Neural progenitor cell (in vitro differentiated cells): ENCODE measurements around the gene KRT9. TPM values are rescaled to one million over a fixed set of nuclear protein-coding genes. Genes with fewer than 3 reads are reported as not detected.
A peak's percentile ranks its signal among the peaks of the same experiment; 100 is the strongest.
"Not testable (repeated sequence)": the region's sequence is repeated elsewhere in the genome, so short reads cannot be mapped to it uniquely, and the experiment has no call there.

Experiments used
- DNase-seq: peaks from one replicate; pipeline ENCODE4 v3.0.0-alpha.2; 2016; ENCODE audit warnings: low spot score
- H2AFZ ChIP-seq: fragments of 200-600 bp; sonication (generic); replicated peaks from 2 replicates; pipeline ENCODE4 v1.6.1; 2016; ENCODE audit warnings: antibody characterized with exemption
- H3F3A ChIP-seq: fragments of 200-600 bp; sonication (generic); 2 replicates; pipeline ENCODE4 v1.6.1; 2016; ENCODE audit warnings: antibody characterized with exemption, low read depth
- H3K27ac ChIP-seq: fragments of 200-600 bp; sonication (generic); 2 replicates; pipeline ENCODE4 v1.5.1; 2016; ENCODE audit warnings: mild to moderate bottlenecking
- H3K27me3 ChIP-seq: fragments of 200-600 bp; sonication (generic); 2 replicates; pipeline ENCODE4 v1.6.1; 2016; ENCODE audit warnings: mild to moderate bottlenecking, moderate library complexity
- H3K36me3 ChIP-seq: fragments of 200-600 bp; sonication (generic); 2 replicates; pipeline ENCODE4 v1.5.1; 2016
- H3K4me1 ChIP-seq: fragments of 200-600 bp; sonication (generic); 2 replicates; pipeline ENCODE4 v1.6.1; 2016; ENCODE audit warnings: mixed run types
- H3K4me2 ChIP-seq: fragments of 200-600 bp; sonication (generic); 2 replicates; pipeline ENCODE4 v1.6.1; 2016
- H3K4me3 ChIP-seq: fragments of 200-600 bp; sonication (generic); 2 replicates; pipeline ENCODE4 v1.5.1; 2016
- H3K79me2 ChIP-seq: fragments of 200-600 bp; sonication (generic); 2 replicates; pipeline ENCODE4 v1.6.1; 2016; ENCODE audit warnings: low read depth
- H3K9ac ChIP-seq: fragments of 200-600 bp; sonication (generic); 2 replicates; pipeline ENCODE4 v1.6.1; 2016
- H3K9me3 ChIP-seq: fragments of 200-600 bp; sonication (generic); 2 replicates; pipeline ENCODE4 v1.5.1; 2016; ENCODE audit warnings: low read depth
- H4K20me1 ChIP-seq: fragments of 200-600 bp; sonication (generic); 2 replicates; pipeline ENCODE4 v1.6.1; 2016; ENCODE audit warnings: low read depth
- H3K27ac Mint-ChIP-seq: 3 replicates; pipeline ENCODE4 v1.8.0; 2021; ENCODE audit warnings: mixed read lengths
- H3K27me3 Mint-ChIP-seq: 2 replicates; pipeline ENCODE4 v1.8.0; 2022; ENCODE audit warnings: low read depth, mild to moderate bottlenecking, inconsistent platforms, moderate library complexity, mixed read lengths; ENCODE audit not compliant: insufficient read depth
- H3K36me3 Mint-ChIP-seq: 3 replicates; pipeline ENCODE4 v1.8.0; 2021; ENCODE audit warnings: mixed read lengths
- H3K4me1 Mint-ChIP-seq: 3 replicates; pipeline ENCODE4 v1.8.0; 2021; ENCODE audit warnings: mixed read lengths
- H3K4me3 Mint-ChIP-seq: 3 replicates; pipeline ENCODE4 v1.8.0; 2021; ENCODE audit warnings: mild to moderate bottlenecking, moderate library complexity, mixed read lengths
- H3K9me3 Mint-ChIP-seq: 3 replicates; pipeline ENCODE4 v1.8.0; 2020; ENCODE audit warnings: mixed read lengths
- CTCF ChIP-seq: fragments of 200-600 bp; sonication (generic); IDR thresholded peaks from 2 replicates; pipeline ENCODE4 v1.5.1; 2017; ENCODE audit warnings: antibody characterized with exemption, mild to moderate bottlenecking
- EZH2 ChIP-seq: fragments of 200-600 bp; sonication (generic); IDR thresholded peaks from 2 replicates; pipeline ENCODE4 v1.6.1; 2017; ENCODE audit warnings: antibody characterized with exemption, mild to moderate bottlenecking, moderate library complexity
- EZH2phosphoT487 ChIP-seq: fragments of 200-600 bp; sonication (generic); IDR thresholded peaks from 2 replicates; pipeline ENCODE4 v1.6.1; 2017; ENCODE audit warnings: antibody characterized with exemption
- total RNA-seq: library from RNA; depleted of rRNA; stranded (reverse); fragments of >200 nt; gene quantifications from 2 replicates; pipeline ENCODE4 v1.2.3, GENCODE V29; 2015; ENCODE audit warnings: low replicate concordance

Gene KRT9
- total RNA-seq: not detected in 2 replicates

GRCh38 chr17:41571561-41572434, at the start of gene KRT9:
TSS of gene KRT9 (minus strand) at chr17:41572059. CDS start at chr17:41571992, 67 bp downstream.
- peaks cover 10% of the 10 kb centered on the region for H3K27me3 Mint-ChIP-seq
- Histone ChIP-seq H3K4me2 (no peak within 1 kb of the TSS), H3K4me1 (no peaks in the 10 kb centered on the region), H2AFZ (no peak within 1 kb of the TSS), H3K79me2 (no peaks in the 10 kb centered on the region), H3K27ac (no peak within 1 kb of the TSS), H3F3A (no peaks in the 10 kb centered on the region), H3K9ac (no peak within 1 kb of the TSS), H3K4me3 (no peak within 1 kb of the TSS), H3K27me3 (no peaks in the 10 kb centered on the region), H3K36me3 (no peaks in the 10 kb centered on the region), H3K9me3 (no peaks in the 10 kb centered on the region), H4K20me1 (no peaks in the 10 kb centered on the region)
- H3K27ac Mint-ChIP-seq: no peak within 1 kb of the TSS
- no peak within 1 kb of the TSS for H3K4me3 Mint-ChIP-seq
- H3K36me3 Mint-ChIP-seq: no peaks in the 10 kb centered on the region
- no peaks in the 10 kb centered on the region for H3K4me1 Mint-ChIP-seq
- H3K9me3 Mint-ChIP-seq: no peaks in the 10 kb centered on the region
- TF ChIP-seq CTCF (no peak), EZH2phosphoT487 (no peak), EZH2 (no peak)
- no peak for DNase-seq

- not testable (repeated sequence) for H2AFZ ChIP-seq, H3K4me2 ChIP-seq, H3K4me1 ChIP-seq, H3K27me3 ChIP-seq, H3K9me3 ChIP-seq, DNase-seq, H3K9ac ChIP-seq, H3K36me3 Mint-ChIP-seq, H3K27me3 Mint-ChIP-seq, H3K4me3 ChIP-seq, H4K20me1 ChIP-seq, H3F3A ChIP-seq, H3K36me3 ChIP-seq, H3K9me3 Mint-ChIP-seq, H3K27ac ChIP-seq, H3K4me3 Mint-ChIP-seq, H3K79me2 ChIP-seq, H3K27ac Mint-ChIP-seq
- peaks cover 13% of the 10 kb centered on the region for H3K4me1 Mint-ChIP-seq
Measured at GRCh38 chr17:41621435-41621817, 49.6 kb upstream of the KRT9 start.

GRCh38 chr17:41620583-41621434, 49.0 kb upstream of the KRT9 start:
- Histone ChIP-seq H3K4me2 (no peak overlapping the region), H4K20me1 (no peaks in the 10 kb centered on the region), H3F3A (no peaks in the 10 kb centered on the region), H3K36me3 (no peaks in the 10 kb centered on the region), H2AFZ (no peak overlapping the region), H3K4me1 (peaks cover 4% of the 10 kb centered on the region), H3K27ac (no peak overlapping the region), H3K79me2 (no peaks in the 10 kb centered on the region), H3K4me3 (no peak overlapping the region), H3K9me3 (no peaks in the 10 kb centered on the region), H3K27me3 (no peaks in the 10 kb centered on the region), H3K9ac (no peak overlapping the region)
- DNase-seq: no peak
- Mint-ChIP-seq H3K27ac (no peak overlapping the region), H3K27me3 (peaks cover 9% of the 10 kb centered on the region), H3K4me1 (peaks cover 18% of the 10 kb centered on the region), H3K4me3 (peak overlapping the region; percentile 43), H3K36me3 (no peaks in the 10 kb centered on the region), H3K9me3 (no peaks in the 10 kb centered on the region)
- no peak for TF ChIP-seq EZH2

GRCh38 chr17:41619927-41620582, 48.2 kb upstream of the KRT9 start:
- peaks cover 21% of the 10 kb centered on the region for H3K4me1 Mint-ChIP-seq
- not testable (repeated sequence) for H3K9me3 Mint-ChIP-seq, DNase-seq, H3K27me3 Mint-ChIP-seq, H3K79me2 ChIP-seq, H3K27me3 ChIP-seq, H3K4me1 ChIP-seq, H3K9ac ChIP-seq, H3K36me3 ChIP-seq, H3K4me3 Mint-ChIP-seq, H3F3A ChIP-seq, H3K36me3 Mint-ChIP-seq, H3K9me3 ChIP-seq, H3K4me2 ChIP-seq, H3K27ac ChIP-seq, H4K20me1 ChIP-seq, H3K4me3 ChIP-seq, H2AFZ ChIP-seq
- H3K27ac Mint-ChIP-seq: peak overlapping the region; percentile 93
